ENCODE data around the gene LYPD6.

GRCh38 chr2:149430743-149431736, 100.7 kb downstream of the LYPD6 start:
- TF ChIP-seq EZH2 (IDR thresholded peaks at IDR 0.05; ENCODE audit: borderline replicate concordance, insufficient read depth, low read depth, low read length, poor library complexity, severe bottlenecking) (no peak), CTCF (IDR thresholded peaks at IDR 0.05) (no peak)
